MV-4-11 (cell line): Measurements from ENCODE around the gene GYS2.
A peak's percentile ranks its signal among the peaks of the same experiment; 100 is the strongest.
"Not testable (repeated sequence)": the region's sequence is repeated elsewhere in the genome, so short reads cannot be mapped to it uniquely, and the experiment has no call there.

Experiments used
- DNase-seq: peaks from one replicate; lab custom pipeline; 2025; lab: John Stamatoyannopoulos, UW

The GYS2 gene

GRCh38 chr12:21602774-21603173 is 1.9 kb downstream of the GYS2 start:
- DNase-seq: no peak

DNA sequence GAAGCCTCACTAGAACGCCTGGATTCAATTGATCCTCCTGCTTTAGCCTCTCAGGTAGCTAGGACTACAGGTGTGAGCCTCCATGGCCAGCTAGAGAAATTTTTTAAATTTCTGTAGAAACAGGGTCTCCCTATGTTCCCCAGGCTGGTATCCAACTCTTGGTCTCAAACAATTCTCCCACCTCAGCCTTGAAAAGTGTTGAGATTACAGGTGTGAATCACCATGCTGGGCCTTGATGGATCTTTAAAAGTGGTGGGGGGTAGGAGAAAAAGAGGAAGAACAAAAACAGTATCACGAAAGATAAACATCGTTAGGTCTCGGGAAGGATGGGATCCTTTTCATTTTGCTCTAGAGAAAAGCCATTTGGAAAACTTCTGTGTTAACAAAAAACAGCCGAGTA is 4.5 kb downstream of the GYS2 start:
- DNase-seq: no peak

DNA sequence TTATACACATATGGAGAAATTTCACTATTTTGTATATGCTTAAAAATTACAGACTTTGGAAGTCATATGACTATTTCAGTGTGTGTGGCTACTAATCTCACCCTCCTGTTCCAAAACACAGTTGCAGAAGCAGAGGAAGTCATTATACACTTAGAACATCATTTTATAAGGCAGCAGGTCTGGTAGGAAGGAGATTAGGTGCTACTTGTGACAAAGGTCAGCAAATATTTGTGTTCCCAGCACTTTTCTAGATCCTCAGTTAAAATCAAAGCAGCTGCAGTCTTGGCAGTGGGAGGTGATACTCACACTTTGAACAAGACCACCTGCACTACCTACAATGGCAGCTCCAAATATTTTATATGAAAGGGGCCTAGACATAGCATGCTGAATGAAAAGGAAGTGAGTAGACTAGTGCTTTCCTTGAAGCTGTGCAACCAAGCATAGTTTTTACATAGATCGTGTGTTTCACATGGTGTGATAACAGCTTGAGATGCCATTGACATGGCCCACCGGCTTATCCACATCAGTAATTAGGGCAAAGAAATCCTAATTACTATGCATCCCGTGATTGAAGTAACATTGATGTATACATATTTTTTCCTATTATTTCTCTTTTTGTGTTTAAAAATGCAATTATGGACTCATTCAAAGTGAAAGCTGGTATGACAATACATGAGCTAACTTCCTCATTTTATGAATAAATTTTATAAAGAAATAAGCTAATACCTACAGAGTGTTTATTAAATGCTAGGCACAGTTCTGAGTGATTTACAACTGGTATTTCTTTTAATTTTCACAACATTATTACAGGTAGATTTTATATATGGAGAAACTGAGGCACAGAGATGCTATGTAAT is 5.3 kb downstream of the GYS2 start:
- DNase-seq: no peak

GRCh38 chr12:21598651-21599050 is 6.0 kb downstream of the GYS2 start:
- no peak for DNase-seq

DNA sequence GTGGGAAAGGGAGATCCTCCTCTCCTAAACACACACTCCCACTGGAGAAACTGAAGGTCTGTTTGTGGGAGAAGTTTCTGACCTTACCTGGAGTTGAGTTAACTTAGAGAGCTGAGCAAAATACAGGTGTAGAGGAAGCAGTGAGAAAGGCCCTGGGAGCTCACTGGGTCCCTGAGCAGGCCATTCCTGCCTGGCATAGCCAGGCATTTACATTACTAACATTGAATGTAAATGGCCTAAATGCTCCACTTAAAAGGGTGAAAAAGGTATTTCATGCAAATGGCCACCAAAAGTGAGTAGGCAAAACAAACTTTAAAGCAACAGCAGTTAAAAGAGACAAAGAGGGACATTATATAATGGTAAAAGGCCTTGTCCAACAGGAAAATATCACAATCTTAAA is 9.3 kb downstream of the GYS2 start:
- not testable (repeated sequence) for DNase-seq

- DNase-seq: no peak
Measured at GRCh38 chr12:21585485-21585884, 19.2 kb downstream of the GYS2 start.

DNA sequence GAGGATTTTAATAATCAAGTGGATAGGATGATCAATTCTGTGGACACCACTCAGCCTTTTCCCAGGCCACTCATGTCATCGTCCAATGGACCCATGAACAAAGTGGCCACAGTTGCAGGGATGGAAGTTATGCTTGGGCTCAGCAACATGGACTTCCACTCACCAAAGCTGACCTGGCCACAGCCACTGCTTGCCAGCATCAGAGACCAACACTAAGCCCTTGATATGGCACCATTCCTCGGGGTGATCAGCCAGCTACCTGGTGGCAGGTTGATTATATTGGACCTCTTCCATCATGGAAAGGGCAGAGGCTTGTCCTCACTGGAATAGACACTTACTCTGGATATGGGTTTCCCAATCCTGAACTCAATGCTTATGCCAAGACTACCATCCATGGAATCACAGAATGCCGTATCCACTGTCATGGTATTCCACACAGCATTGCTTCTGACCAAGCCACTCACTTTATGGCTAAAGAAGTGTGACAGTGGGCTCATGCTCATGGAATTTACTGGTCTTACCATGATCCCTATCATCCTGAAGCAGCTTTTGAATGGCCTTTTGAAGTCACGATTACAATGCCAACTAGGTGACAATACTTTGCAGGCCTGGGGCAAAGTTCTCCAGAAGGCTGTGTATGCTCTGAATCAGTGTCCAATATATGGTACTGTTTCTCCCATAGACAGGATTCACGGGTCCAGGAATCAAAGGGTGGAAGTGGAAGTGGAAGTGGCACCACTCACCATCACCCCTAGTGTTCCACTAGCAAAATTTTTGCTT is 20.1 kb downstream of the GYS2 start:
- not testable (repeated sequence) for DNase-seq

- DNase-seq: peak; percentile 36
Measured at GRCh38 chr12:21583587-21583986, 21.1 kb downstream of the GYS2 start.

DNA sequence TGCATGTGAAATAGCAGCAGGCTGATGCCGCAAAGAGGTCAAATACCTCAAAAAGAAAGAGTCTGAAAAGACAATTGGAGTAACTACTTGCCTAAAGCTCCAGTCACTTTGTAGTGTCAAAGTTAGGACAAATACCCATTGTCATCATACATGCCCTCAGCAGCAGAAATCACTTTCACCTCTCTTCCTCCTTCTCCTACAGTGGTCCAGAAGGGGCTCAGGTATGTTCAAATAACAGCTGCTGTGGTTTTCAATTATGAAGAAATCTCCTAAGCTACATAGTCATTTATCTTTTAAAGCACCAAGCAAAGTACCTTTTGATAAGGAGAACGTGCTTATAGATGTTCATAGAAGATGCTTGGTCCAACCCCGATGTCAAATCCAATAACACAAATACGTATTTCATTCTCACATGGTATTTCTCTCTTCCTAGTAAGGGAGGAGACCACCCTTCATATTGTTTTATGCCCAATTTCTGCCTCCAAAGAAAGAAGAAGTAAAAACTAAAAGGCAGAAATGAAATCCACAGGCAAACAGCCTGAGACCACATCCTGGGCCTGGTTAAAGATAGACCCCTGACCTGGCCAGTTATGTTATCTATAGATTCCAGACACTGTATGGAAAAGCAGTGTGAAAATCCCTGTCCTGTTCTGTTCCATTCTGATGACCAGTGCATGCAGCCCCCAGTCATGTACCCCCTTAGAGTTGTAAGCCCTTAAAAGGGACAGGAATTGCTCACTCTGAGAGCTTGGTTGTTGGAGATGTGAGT is 23.7 kb downstream of the GYS2 start:
- peak; percentile 55 for DNase-seq

GRCh38 chr12:21577516-21577915 is 27.1 kb downstream of the GYS2 start:
- no peak for DNase-seq

DNA sequence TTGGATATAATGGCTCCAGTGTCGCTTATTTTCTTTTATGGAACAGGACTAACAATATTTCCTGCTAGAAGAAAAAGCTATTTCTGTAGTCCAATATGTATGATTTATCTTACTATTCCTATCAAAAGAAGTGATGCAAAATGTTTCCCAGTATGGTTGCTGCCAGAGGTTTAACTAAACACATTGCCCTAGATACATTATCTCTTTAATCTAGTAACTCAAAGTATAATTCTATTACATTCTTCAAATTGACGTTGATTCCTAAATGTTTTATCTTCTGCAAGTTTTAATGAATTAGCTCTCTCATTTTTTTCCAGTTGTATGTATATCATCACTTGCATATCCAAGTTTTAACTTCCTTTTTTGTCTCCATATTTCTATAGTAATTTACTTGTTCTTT is 28.2 kb downstream of the GYS2 start:
- no peak for DNase-seq

GRCh38 chr12:21573733-21574358 is 30.8 kb downstream of the GYS2 start:
- no peak for DNase-seq

GRCh38 chr12:21571046-21571445 is 33.6 kb downstream of the GYS2 start:
- no peak for DNase-seq

DNA sequence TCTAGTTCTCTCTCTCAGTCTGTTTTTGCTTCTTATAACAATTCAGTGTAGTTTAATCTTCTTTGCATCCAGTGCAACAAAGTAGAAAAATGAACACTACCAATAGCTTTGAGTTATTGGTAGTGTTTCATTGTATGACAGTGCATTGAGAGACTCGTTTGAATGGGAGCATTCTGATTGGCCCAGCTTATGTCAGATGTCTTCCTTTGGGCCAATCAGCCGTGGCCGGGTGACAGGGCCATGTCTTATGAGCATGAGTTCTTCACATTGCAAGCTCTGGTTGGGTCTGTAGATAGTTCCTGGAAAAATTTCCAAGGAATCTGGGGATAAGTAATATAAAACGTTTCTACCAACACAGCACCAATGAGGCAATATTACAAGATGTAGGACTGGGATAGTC is 36.5 kb downstream of the GYS2 start:
- no peak for DNase-seq

DNA sequence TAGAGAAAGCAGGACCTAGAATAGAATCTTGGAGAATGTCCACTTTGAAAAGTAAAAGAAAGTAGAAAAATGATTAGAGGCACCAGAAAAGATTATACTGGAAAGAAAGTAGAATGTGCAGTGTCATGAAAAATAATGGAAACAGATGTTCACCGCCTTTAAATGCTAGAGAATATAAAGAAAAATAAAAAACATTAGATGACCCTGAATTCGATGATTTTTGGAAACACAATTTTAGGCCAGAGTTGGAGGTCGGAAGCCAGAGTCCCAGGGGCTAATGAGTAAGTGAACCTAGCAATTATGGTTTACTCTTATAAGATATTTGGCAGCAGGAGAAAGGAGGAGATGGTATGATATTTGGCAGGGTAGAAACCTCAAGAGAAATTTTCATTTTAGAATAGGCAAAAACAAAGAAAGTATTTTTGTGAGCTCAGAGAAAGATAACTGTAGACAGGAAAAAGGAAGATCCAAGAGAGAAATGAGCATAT is 37.7 kb downstream of the GYS2 start:
- DNase-seq: no peak

DNA sequence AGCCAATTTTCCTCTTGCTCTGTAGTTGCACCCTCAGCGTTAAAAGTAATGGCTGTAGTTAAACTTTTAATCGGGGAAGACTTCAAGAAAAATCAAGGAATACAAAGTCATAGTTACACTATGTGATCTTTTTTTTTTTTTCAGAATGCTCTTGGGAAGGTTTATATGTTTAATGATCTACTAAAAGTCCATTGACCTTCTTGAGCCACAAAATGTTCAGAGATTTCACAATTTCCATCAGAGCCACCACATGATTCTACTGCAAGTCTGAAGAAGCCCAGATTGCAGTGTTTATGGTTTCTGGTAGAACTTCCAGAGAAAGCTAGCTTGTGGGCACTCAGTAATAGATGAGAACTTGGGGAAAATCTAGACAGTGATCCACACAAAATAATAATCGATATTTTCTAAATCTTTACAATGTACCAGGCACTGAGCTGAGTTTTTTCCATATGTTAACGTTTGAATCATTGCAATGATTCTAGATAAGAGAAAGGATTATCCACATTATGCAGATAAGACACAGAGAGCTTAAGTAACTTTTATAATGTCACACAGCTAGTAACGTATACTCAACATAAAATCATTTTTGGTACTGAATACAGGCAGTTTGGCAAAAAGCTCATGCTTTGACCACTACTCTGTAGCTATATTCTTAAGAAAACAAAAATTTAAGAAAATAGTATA is 38.3 kb downstream of the GYS2 start:
- no peak for DNase-seq

GRCh38 chr12:21562859-21563258 is 41.8 kb downstream of the GYS2 start:
- DNase-seq: no peak

- no peak for DNase-seq
Measured at GRCh38 chr12:21561158-21561557, 43.5 kb downstream of the GYS2 start.

- DNase-seq: no peak
Measured at GRCh38 chr12:21559855-21560569, 44.6 kb downstream of the GYS2 start.

DNA sequence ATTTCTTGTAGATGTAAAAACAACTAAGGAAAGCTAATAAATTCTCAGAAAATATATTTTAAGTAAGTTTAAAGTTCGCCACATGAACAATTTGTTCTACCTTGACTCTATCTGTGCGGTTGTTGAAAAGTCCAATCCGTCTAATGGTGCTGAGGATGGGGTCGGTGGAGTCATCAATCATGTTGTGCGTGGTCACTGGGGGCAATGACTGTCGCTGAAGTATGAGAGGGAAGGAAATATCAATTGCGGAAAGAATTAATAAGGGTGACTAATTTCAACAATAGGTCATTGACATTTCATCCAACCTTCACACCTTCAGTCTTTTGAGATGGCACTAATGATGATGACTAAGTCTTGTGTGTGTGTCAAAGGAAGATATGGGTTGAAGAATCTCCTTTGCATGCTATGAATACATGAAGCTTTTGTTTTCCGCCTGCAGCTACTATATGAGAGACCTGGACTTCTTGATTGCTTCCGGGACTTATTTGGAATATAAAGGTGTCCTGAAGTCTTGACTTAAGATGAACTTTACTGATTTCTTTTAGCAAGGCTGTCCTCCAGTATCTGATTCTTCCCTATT is 46.5 kb downstream of the GYS2 start:
- DNase-seq: no peak
